Transverse colon (tissue), 4 donors: ENCODE measurements around the gene CNTN5. TPM values are rescaled to one million over a fixed set of nuclear protein-coding genes. Genes with fewer than 3 reads are reported as not detected.

Experiments
- DNase-seq: peaks from one replicate; pipeline ENCODE4 v3.0.0-alpha.2; 2019
- H3K27ac ChIP-seq, 4 donors: fragments of 200-600 bp; sonication (generic); 2 replicates each; pipeline ENCODE4 v1.5.1; 2016 to 2018; ENCODE audit warnings: inconsistent platforms in 4 of 4
- H3K27me3 ChIP-seq: fragments of 200-600 bp; sonication (generic); 2 replicates; pipeline ENCODE4 v1.5.1; 2017; ENCODE audit warnings: inconsistent platforms
- H3K36me3 ChIP-seq, 4 donors: fragments of 200-600 bp; sonication (generic); 2 replicates each; pipeline ENCODE4 v1.5.1; 2017 to 2019; ENCODE audit warnings: inconsistent platforms in 4 of 4
- H3K4me1 ChIP-seq, 4 donors: fragments of 200-600 bp; sonication (generic); 2 replicates each; pipeline ENCODE4 v1.5.1; 2017 to 2020; ENCODE audit warnings: inconsistent platforms in 4 of 4
- H3K4me3 ChIP-seq, 4 donors: fragments of 200-600 bp; sonication (generic); 1 replicate in 1 of 4; 2 replicates in 3 of 4; pipeline versions ENCODE4 v1.5.1 to v1.6.1; 2017 to 2019; ENCODE audit warnings: inconsistent platforms in 4 of 4
- H3K9me3 ChIP-seq, 2 donors: fragments of 200-600 bp; sonication (generic); 2 replicates each; pipeline ENCODE4 v1.5.1; 2017 to 2019; ENCODE audit warnings: inconsistent platforms in 2 of 2
- EP300 ChIP-seq: sonication (generic); formaldehyde crosslinking; IDR thresholded peaks from one replicate; pipeline ENCODE4 v1.6.1; 2017; ENCODE audit warnings: antibody characterized with exemption, low read depth
- POLR2A ChIP-seq: fragments of 450-650 bp; IDR thresholded peaks from one replicate; pipeline ENCODE4 v1.6.1; 2016; ENCODE audit warnings: antibody characterized with exemption, mild to moderate bottlenecking, moderate library complexity
- POLR2AphosphoS5 ChIP-seq, 3 donors: sonication (generic); formaldehyde crosslinking; IDR thresholded peaks; one replicate each; pipeline ENCODE4 v1.6.1; 2016; ENCODE audit warnings: antibody characterized with exemption in 3 of 3
- WGBS, 2 donors: methylation state at CpG; one replicate each; pipeline ENCODE4 v1.1.5; 2018; ENCODE audit warnings: low coverage in 1 of 2; 5-methylcytosine and 5-hydroxymethylcytosine counted together
- in situ Hi-C, 4 donors: fragments of 200-750 bp; cut with MboI; loops; one replicate each; pipeline versions ENCODE4 v1.15.0 to v1.15.1; 2017; ENCODE audit warnings: low sequenced_read_pairs in 3 of 4, low pct_ligation_motif_present in 1 of 4, low pct_unique_long_range_greater_than_20kb in 1 of 4
- intact Hi-C: fragments of 100-400 bp; cut with DNase I; formaldehyde crosslinking; loops from one replicate; pipeline ENCODE4 v1.15.1; 2023; ENCODE audit warnings: low total_unique reads
- total RNA-seq, 4 donors: library from RNA; depleted of rRNA; stranded (reverse); fragments of >200 nt; gene quantifications; one replicate each; pipeline ENCODE4 v1.1.0, GENCODE V29; 2016
- TF ChIP-seq, protein P1 (sequence below), 5 experiments: fragments of 200-600 bp in 3 of 5; fragments of 450-650 bp in 2 of 5; sonication (generic) in 3 of 5; IDR thresholded peaks; 1 replicate in 2 of 5; 2 replicates in 3 of 5; pipeline ENCODE4 v1.5.1; 2016 to 2017; ENCODE audit warnings: antibody characterized with exemption in 5 of 5, inconsistent platforms in 3 of 5, mild to moderate bottlenecking in 2 of 5, moderate library complexity in 1 of 5

CNTN5 gene
- total RNA-seq, 4 donors from 2014 or later, result 0.14 TPM; not detected in 3

DNA sequence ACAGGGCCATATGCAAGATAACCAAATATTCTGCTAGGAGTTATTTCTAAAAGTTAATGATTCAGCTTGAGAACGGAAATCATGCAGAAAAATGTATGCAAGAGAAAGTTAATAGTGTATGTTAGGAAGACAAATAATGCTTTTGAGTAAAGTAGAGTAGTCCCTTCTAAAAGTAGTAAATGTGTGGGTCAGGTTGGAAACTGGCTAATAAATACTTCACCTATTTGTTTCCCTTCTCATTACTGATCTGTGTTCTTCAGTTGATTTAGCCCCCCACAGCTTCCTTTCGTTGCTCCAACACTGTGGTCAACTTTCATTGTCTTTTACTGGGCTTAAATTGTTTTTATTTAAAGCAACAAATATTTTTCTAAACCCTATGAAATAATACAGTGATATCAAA lies 444.2 kb downstream of the CNTN5 start:
- Histone ChIP-seq H3K27me3 (no peaks in the 10 kb centered on the region), H3K27ac (no peak overlapping the region), H3K36me3 (no peaks in the 10 kb centered on the region), H3K4me3 (no peak overlapping the region), H3K9me3 (peaks cover 0 to 4% of the 10 kb centered on the region in 2 donors), H3K4me1 (no peaks in the 10 kb centered on the region)
- TF ChIP-seq EP300, result no peak
- TF ChIP-seq POLR2AphosphoS5 (IDR thresholded peaks at IDR 0.05), result no peak
- intact Hi-C loops, result no loop called here
- DNase-seq, result no peak
- in situ Hi-C loops, result no loop called here
- 63 to 68% methylated on average over 2 of the region's 2 CpGs for WGBS, 2 donors

DNA sequence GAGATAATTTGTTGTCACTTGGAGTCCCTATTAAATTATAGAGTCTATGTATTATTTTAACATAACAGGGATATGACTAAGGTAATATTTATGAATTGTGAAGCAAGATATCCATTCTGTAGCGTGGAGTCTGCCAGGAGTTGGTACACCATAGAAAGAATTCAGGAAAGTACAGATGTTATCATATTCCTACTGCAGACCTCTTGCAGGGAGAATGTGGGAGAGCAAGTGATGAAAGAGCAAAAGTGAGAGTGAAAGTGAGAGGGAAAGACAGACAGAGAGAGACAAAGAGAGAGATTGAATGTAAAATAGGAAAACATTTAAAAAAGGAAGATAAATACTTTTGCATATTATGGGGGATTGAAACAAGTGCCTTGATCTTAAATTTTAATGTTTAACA lies 468.8 kb downstream of the CNTN5 start:
- no peak for DNase-seq
- no peak for TF ChIP-seq POLR2AphosphoS5 (IDR thresholded peaks at IDR 0.05)
- TF ChIP-seq EP300, result no peak
- TF ChIP-seq, protein P1, sequence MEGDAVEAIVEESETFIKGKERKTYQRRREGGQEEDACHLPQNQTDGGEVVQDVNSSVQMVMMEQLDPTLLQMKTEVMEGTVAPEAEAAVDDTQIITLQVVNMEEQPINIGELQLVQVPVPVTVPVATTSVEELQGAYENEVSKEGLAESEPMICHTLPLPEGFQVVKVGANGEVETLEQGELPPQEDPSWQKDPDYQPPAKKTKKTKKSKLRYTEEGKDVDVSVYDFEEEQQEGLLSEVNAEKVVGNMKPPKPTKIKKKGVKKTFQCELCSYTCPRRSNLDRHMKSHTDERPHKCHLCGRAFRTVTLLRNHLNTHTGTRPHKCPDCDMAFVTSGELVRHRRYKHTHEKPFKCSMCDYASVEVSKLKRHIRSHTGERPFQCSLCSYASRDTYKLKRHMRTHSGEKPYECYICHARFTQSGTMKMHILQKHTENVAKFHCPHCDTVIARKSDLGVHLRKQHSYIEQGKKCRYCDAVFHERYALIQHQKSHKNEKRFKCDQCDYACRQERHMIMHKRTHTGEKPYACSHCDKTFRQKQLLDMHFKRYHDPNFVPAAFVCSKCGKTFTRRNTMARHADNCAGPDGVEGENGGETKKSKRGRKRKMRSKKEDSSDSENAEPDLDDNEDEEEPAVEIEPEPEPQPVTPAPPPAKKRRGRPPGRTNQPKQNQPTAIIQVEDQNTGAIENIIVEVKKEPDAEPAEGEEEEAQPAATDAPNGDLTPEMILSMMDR (IDR thresholded peaks at IDR 0.05), result no peak
- TF ChIP-seq POLR2A, result no peak
- Histone ChIP-seq H3K4me1 (no peaks in the 10 kb centered on the region), H3K4me3 (no peak overlapping the region), H3K36me3 (no peaks in the 10 kb centered on the region), H3K27me3 (no peaks in the 10 kb centered on the region), H3K27ac (no peak overlapping the region), H3K9me3 (no peaks in the 10 kb centered on the region)
- in situ Hi-C loops (no loop called here), intact Hi-C loops (no loop called here)
- 78 to 80% methylated on average over 1 of the region's 1 CpG for WGBS, 2 donors

DNA sequence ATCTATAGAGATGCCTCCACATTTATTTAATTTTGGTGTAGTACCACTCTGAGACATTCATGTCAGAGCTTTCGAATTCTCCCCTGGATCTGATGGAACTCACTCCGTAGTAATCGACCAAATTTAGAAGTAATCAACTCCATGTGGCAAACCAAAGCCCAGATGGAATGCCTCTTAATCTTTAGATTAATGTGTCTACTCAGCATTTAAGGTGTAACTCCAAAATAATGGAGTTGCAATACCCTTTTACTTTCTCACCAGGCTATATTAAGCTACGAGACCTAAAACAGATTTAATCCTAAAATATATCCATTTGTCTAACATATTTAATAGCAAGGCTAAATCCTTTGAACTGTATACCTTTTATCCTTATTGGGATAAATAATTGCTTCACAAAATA lies 473.3 kb downstream of the CNTN5 start:
- WGBS, 2 donors, result 92 to 93% methylated on average over 4 of the region's 4 CpGs
- Histone ChIP-seq H3K4me1 (no peaks in the 10 kb centered on the region), H3K27me3 (no peaks in the 10 kb centered on the region), H3K4me3 (no peak overlapping the region), H3K27ac (no peak overlapping the region), H3K9me3 (no peaks in the 10 kb centered on the region), H3K36me3 (no peaks in the 10 kb centered on the region)
- in situ Hi-C loops, result no loop called here
- TF ChIP-seq, protein P1 (IDR thresholded peaks at IDR 0.05), result no peak
- TF ChIP-seq EP300 (no peak), POLR2AphosphoS5 (IDR thresholded peaks at IDR 0.05) (no peak), POLR2A (no peak)
- DNase-seq, result no peak
- intact Hi-C loops, result no loop called here

DNA sequence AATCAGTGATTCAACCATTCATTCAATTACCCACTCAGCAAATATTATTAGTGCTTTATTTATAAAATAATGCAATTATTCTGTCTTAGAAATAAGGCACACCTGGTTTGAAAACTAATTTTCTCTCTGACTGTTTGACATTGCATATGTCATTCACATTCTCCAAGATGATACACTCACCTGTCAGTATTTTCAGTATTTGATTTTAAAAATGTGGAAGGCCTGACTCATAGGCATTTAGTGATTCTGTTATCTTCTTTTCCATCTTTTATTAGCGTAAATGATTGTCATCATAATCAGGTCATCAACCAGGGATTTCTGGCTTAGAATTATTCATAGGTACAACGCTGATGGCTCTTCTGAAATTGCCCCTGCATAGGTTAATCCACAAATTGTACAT lies 480.9 kb downstream of the CNTN5 start:
- DNase-seq, result no peak
- in situ Hi-C loops, result no loop called here
- Histone ChIP-seq H3K36me3 (no peaks in the 10 kb centered on the region), H3K27me3 (no peaks in the 10 kb centered on the region), H3K27ac (no peak overlapping the region), H3K4me1 (no peaks in the 10 kb centered on the region), H3K4me3 (no peak overlapping the region), H3K9me3 (no peaks in the 10 kb centered on the region)
- TF ChIP-seq POLR2A, result no peak
- TF ChIP-seq POLR2AphosphoS5 (IDR thresholded peaks at IDR 0.05), result no peak
- 67 to 100% methylated on average over 2 of the region's 2 CpGs for WGBS, 2 donors
- intact Hi-C loops, result no loop called here

DNA sequence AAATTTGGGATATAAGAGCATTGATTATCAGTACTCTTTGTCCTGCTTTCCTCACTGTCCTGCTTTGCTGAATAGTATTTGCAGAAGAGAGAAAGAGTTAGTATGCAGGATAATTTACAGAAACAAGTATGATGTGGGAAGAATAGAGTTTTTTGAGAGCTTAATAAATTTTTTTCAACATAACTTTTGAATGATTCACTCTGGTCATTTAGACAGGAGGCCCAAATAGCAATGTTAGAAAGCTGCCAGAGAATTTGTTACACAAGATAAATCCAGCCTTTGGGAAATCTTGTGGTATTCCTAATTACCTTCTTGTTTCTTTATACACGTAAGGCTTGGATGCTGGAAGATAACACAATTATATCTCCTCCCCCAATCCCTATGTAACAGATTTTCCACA lies 484.6 kb downstream of the CNTN5 start:
- in situ Hi-C loops, result no loop called here
- no peaks in the 10 kb centered on the region for H3K27me3 ChIP-seq
- H3K36me3 ChIP-seq, result no peaks in the 10 kb centered on the region
- no peak overlapping the region for H3K27ac ChIP-seq
- no peak for DNase-seq
- 56 to 93% methylated on average over 1 of the region's 1 CpG for WGBS, 2 donors
- TF ChIP-seq, protein P1 (IDR thresholded peaks at IDR 0.05), result no peak
- TF ChIP-seq EP300 (no peak), POLR2A (no peak), POLR2AphosphoS5 (IDR thresholded peaks at IDR 0.05) (no peak)
- H3K9me3 ChIP-seq, result no peaks in the 10 kb centered on the region
- H3K4me3 ChIP-seq, result no peak overlapping the region
- intact Hi-C loops, result no loop called here
- no peaks in the 10 kb centered on the region for H3K4me1 ChIP-seq
